HS-5 (cell line): ENCODE data around the gene CCDC57.
"Not testable (repeated sequence)": the region's sequence is repeated elsewhere in the genome, so short reads cannot be mapped to it uniquely, and the experiment has no call there.

Source experiments
- DNase-seq: peaks from one replicate; pipeline ENCODE4 v3.0.0-alpha.2; 2012; ENCODE audit warnings: low read depth

Gene CCDC57

DNA sequence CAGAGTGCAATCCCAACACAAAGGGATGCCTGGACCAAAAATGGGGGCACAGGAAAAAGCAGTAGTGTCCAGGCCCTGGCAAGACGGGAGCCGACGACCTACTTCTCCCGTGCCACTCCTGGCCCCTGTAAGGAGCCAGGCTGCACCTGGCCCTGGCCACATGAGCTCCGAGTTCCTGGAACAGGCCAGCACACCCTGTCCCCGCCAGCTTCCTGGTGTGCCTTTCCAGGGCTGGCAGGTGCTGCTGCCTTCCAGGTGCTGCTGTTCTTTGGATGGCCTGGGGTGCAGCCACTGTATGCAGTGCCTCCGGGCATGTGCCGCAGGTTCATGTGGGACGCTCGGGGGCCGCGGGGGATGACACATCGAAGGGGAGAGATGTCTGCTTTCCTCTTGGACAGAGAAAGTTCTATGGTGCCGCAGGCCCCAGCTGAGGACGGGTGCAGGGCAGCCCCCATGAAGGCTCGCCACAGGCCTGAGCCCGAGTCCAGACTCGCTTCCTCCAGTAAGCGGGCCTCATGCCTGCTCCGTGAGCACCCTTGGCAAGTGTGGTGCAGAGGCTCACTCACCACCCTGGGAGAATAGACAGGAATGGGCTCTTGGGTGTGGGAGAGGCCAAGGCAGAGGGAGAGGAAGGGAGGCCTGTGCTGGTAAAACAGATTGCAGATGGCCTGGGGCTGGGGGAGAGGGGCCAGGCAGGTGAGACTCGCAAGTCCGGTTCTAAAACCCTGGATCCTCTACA lies 59.9 kb downstream of the CCDC57 start:
- DNase-seq: no peak

DNA sequence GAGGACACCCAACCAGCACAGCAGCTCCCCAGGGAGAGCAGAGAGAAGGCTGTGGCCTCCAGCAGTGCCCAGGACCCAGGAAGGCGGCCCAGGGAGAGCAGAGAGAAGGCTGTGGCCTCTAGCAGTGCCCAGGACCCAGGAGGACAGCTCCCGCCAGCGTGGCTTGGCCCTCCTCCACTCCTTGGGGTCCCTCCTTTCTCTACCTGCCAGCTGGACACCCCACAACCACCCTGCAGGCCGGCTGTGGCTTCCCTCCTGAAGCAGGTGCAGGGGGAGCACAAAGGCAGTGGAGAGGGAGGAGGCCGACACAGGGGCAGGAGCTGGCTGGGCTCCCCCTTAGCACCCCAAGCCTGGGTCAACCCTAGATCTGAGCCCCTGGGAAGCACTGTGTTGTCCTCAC lies 60.5 kb downstream of the CCDC57 start:
- DNase-seq: no peak

DNA sequence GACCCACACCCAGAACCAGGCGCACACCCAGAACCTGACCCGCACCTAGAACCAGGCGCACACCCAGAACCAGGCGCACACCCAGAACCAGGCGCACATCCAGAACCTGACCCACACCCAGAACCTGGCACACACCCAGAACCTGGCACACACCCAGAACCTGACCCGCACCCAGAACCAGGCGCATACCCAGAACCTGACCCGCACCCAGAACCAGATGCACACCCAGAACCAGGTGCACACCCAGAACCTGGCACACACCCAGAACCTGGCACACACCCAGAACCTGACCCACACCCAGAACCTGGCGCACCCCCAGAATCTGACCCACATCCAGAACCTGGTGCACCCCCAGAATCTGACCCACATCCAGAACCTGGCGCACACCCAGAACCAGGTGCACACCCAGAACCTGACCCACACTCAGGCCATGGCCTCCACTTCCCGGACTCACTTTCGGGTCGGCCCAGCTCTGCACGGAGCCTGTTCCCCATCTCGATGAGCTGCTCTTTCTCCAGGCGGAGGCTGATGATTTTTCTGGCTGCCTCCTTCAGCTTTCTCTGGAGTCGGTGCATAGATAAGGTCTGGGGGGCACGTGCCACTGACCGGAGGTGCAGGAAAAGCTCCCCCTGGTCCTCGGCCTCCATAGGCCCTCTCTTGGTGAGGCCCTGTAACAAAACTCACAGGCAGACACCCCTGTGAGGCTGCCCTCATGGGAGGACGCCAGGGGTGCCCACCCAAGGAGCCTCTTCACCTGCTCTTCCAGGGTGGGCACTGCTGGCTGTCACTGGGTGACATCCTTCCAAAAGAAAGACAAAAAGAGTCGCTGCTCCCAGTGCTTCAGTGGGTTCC lies 61.3 kb downstream of the CCDC57 start:
- DNase-seq: no peak

DNA sequence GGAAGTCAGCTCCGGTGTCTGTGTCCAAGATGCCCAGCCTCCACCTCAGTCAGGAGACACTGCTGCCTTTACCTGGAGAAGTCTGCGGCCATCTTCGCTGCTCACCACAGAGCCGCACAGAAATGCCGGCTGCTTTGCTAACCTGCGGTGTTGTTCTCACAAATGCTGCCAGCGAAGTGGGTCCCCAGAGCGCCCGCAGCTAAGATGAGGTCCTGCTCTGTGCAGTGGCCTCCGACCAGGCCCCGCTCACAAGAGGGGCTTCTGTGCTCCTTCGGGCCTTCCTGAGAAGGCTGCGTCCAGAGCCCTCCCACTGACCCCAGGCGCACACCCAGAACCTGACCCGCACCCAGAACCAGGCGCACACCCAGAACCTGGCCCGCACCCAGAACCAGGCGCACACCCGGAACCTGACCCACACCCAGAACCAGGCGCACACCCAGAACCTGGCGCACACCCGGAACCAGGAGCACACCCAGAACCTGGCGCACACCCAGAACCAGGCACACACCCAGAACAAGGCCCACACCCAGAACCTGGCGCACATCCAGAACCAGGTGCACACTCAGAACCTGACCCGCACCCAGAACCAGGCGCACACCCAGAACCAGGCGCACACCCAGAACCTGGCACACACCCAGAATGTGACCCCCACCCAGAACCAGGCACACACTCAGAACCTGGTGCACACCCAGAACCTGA lies 63.1 kb downstream of the CCDC57 start:
- DNase-seq: no peak

DNA sequence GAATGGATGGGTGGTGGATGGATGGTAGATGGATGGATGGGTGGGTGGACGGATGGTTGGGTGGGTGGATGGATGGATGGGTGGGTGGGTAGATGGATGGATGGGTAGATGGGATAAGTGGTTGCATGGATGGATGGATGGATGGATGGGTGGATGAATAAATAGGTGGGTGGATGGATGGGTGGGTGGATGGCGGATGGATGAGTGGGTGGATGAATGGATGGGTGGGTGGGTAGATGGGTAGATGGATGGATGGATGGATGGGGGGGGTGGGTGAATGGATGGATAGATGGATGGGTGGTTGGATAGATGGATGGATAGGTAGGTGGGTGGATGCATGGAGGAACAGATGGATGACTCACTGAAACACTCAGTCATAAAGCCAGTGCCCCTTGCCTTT lies 63.6 kb downstream of the CCDC57 start:
- no peak for DNase-seq

DNA sequence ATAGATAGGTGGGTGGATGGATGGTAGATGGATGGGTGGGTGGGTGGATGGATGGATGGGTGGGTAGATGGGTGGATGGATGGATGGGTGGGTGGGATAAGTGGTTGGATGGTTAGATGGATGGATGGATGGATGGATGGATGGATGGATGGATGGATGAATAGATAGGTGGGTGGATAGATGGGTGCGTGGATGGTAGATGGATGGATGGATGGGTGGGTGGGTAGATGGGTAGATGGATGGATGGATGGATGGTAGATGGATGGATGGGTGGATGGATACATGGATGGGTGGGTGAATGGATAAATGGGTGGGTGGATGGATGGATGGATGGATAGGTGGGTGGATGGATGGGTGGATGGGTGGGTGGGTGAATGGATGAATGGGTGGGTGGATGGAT lies 64.6 kb downstream of the CCDC57 start:
- DNase-seq: no peak

DNA sequence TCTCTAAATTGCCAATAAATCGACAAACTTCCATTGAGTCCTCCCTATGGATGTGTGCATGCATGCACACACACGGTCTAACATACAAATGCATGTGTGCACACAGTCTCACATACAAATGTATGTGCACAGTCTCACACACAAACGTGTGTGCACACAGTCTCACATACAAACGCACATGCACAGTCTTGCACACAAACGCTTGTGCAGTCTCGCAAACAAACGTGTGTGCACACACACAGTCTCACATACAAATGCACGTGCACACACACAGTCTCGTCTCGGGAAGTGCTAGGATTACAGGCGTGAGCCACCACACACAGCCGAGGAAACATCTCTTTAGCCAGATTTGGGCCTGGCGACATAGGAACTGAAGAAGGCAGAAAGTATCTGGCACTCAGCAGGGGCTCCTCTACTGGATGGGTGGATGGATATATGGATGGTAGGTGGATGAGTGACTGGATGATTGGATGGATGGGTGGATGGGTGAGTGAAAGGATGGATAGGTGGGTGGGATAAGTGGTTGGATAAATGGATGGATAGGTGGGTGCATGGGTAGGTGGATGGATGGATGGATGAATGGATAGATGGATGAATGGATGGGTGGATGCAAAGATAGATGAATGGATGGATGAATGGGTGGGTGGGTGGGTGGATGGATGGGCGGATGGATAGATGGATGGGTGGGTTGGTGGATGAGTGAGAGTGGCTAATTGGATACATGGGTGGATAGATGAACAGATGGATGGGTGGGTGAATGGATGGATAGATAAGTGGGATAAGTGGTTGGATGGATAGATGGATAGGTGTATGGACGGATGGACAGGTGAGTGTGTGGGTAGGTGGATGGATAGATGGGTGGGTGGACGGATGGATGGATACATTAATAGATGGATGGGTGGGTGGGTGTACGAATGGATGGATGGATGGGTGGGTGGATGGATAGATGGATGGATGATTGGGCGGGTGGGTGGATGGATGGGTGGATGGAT lies 65.7 kb downstream of the CCDC57 start:
- DNase-seq: no peak

DNA sequence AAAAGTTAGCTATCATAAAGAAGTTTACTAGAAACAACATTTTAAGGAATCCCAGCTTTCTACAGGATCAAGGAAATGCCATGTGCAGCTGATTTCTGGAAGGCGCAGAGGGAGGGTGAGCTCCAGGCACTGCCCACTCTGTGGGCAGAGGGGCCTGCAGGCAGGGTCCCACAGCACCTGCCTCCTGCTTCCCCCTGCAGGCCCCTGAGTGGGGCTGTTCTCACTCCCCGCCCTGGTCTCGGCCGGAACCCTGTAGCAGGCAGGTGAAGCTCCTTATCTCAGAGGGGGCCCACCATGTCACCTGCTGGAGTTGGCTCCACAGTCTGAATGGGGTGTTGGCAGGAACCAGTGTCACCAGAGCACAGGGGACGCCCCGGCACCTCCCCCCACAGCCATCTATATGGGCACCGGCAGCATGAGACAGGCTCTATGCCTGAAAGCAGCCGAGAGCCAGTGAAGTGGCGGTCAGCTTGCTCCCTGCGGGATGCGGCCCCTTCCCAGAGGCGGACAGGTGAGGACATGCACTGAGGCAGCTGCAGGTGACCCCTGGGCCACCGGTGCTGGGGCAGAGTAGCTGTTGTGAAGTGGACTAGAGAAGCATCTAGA lies 67.0 kb downstream of the CCDC57 start:
- no peak for DNase-seq

DNA sequence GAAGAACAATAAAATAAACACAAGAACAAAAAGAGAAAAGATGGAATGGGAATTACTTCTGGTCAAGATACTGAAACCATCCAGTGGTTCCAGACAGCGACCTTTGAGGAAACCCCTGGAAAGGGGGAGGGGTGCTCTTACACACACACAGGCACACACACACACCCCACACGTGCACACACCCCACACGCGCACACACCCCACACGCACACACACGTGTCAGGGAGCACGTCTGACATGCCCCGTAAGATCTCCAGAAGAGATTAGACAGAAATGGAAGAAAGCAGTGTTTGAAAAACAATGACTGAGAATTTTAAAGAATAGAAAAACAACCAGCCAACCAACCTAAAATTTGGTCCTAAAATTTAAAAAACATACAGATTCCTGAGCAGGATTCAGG lies 69.3 kb downstream of the CCDC57 start:
- no peak for DNase-seq

DNA sequence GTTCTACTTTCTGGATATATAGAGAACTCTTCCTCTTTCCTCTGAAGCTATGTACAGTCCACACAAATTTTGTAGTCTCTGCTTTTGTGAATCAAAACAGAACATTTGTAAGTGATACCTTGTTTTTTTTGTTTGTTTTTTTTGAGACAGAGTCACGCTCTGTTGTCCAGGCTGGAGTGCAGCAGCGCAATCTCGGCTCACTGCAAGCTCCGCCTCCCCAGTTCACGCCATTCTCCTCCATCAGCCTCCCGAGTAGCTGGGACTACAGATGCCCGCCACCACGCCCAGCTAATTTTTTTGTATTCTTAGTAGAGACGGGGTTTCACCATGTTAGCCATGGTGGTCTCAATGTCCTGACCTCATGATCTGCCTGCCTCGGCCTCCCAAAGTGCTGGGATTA lies 72.7 kb downstream of the CCDC57 start:
- not testable (repeated sequence) for DNase-seq

DNA sequence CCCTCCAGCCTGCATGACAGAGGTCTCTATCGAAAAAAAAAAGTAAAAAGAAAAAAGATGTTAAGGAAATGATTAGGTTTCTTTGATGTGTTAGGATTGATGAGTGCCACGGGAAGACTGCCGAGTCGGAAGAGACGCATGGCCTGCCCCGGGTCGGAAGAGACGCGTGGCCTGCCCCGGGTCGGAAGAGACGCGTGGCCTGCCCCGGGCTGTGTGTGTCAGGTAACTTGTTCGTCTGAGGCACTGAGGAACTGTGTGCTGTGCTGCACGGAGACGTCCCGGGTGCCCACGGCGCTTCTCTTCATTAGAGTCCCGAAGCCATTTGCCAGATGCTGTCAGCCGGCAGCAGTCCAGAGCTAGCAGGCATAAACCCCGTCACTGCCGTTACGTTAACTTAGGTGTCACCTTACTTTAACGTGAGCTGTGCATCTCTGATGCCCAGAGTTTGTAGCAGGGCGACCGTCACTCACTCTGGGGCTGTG lies 74.1 kb downstream of the CCDC57 start:
- no peak for DNase-seq

DNA sequence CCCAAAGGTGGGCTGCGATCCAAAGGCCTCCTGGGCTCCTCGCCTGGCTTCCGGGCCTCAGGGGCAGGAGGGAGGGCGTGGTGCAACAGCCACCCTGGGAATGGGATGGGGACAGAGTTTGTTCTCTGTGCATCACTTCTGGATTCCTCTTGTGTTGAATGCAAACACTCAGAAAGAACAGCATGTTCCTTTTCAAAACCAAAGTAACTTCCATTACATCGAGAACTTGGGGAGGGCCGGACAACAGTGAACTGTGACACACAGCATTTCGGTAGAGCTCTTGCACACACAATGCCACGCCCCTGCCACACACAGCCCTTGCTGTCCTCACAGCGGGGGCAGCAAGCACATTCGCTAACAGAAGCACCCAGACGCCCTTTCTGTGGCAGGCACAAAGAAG lies 78.5 kb downstream of the CCDC57 start:
- no peak for DNase-seq

DNA sequence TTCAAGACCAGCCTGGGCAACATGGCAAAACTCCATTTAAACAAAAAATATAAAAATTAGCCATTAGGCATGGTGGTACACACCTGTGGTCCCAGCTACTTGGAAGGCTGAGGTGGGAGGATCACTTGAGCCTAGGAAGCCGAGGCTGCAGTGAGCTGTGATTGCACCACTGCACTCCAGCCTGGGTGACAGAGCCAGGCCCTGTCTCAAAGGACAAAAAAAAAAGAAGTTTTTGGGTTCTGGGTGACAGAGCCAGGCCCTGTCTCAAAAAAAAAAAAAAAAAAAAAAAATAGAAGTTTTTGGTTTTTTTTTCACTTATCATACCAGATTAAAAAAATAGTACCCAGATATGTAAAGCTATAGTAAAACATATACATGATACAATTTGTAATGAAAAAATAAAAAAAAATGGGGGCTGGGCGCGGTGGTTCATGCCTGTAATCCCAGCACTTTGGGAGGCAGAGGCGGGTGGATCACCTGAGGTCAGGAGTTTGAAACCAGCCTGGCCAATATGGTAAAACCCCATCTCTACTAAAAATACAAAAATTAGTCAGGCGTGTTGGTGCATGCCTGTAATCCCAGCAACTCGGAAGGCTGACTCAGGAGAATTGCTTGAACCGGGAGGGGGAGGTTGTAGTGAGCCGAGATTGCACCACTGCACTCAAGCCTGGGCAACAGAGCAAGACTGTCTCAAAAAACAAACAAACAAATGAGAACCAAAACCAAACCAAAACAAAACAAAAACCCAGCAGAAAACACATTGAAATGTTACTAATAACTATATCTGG lies 79.3 kb downstream of the CCDC57 start:
- DNase-seq: peak; percentile 15

DNA sequence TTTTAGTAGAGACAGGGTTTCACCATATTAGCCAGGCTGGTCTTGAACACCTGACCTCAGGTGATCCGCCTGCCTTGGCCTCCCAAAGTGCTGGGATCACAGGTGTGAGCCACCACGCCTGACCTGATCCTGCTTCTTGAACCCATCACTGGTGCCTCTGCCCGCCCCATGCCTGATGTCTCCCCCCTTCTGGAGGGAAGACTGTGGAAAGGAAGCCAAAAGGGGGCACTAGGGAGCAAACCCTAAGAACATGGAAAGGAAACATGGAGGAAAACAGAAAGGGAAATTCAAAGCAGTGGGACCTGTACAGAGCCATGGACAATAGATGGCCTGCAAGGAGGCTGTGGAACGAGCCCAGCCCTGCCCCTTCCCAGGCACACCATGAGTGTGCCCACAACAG lies 83.5 kb downstream of the CCDC57 start:
- no peak for DNase-seq

DNA sequence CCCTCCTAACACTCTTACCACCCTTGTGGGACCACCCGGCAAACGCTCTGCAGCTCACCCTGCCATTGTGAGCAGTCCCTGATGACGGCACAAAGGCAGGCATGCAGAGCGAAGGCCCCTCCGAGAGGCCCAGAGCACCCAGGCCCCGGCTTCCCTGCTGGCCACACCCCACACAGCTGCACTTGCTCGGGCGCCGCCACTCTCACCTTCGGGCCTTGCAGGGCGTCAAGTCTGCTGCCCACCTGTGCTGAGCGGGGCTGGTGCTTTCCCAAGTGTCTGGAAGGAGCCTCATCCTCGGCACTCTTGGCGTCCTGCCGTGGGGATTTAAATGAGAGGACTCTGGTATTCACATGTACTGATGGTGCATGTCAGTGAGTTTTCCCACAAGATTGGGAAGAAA lies 84.4 kb downstream of the CCDC57 start:
- DNase-seq: no peak

DNA sequence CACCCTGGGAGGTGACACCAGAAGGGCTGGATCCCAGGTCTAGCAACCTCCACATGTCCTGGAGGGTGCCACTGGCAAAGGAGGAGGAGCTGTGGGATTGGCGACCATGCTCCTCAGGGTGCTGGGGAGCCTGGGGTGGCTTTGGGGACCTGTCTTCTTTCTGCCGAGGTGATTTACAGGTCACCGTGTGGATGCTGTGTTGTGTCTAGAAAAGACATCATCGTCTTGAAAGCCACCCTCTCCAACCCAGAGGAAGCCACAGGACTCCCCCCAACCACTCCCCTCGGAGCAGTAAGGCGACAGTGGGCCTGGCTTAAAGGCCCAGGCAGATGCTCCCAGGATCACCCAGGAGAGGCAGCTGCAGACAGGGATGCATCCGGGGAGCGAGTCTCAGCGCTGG lies 84.9 kb downstream of the CCDC57 start:
- no peak for DNase-seq

DNA sequence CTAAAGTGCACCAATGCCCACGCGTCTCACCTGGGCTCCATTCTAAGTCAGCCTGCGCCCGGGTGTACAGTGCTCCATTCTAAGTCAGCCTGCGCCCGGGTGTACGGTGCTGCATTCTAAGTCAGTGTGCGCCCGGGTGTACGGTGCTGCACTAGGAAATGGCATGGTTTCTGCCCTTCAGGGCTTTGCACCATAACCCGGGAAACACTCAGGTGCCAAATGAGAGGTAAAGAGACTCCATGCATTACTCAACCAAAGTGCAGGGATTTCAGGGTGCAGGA lies 85.4 kb downstream of the CCDC57 start:
- no peak for DNase-seq

DNA sequence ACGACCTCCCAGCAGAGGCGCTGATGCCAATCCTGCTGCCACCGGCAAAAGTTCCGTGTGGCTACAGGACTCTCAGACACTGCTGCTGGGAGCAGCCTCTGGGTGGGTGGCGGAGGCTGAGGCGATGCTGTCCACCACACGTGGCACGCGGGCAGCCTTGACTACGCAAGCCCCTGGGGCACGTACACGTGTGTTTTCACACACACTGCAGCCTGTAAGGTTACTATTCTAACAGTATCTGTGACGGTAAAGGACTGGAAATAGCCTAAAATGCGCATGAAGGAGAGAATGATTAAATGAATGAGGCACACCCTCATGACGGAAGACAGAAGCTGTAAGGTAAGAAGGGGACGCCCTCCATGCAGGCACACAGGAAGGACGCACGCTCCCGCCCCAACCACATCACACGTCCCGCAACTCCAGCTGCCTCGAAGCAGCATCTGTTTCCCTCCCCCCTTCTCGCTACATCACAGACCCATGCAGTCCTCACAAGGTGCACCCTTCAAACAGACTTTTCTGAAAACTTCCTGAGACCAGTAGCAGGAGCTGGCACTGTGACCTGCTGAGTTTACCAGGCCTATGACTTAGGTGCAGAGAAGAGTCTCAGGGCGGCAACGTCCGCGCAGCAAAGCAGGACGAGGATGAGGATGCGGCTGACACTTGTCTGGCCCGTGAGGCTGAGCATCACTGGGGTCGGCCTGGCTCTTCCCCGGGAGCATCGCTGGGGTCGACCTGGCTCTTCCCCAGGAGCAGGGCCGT lies 85.9 kb downstream of the CCDC57 start:
- no peak for DNase-seq

DNA sequence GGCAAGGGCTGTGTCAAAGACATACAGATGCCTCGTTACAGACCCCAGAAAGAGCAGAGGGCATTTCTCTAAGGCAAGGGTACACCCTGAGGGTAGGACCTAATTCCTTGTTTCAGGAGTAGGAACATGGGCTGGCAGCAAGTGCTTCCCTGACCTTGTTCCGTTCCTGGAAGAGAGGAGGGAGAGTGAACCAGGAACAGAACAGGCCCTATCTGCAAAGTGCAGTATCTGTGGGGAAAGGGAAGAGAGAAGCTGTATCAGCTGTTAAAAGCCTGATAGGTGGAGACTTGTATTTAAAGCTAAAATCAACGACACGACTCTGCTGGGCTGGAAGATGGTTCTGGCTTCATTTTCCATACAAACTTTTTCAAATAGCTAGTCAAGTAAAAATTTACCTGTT lies 88.5 kb downstream of the CCDC57 start:
- DNase-seq: no peak
